Hypothalamus (tissue), 51 donors: Measurements from ENCODE around the gene ACTN3.
"Not testable (repeated sequence)": the region's sequence is repeated elsewhere in the genome, so short reads cannot be mapped to it uniquely, and the experiment has no call there.

Source experiments
- DNase-seq, 51 donors: peaks; one replicate each; lab custom pipeline; 2025; lab: John Stamatoyannopoulos, UW

Gene ACTN3

DNA sequence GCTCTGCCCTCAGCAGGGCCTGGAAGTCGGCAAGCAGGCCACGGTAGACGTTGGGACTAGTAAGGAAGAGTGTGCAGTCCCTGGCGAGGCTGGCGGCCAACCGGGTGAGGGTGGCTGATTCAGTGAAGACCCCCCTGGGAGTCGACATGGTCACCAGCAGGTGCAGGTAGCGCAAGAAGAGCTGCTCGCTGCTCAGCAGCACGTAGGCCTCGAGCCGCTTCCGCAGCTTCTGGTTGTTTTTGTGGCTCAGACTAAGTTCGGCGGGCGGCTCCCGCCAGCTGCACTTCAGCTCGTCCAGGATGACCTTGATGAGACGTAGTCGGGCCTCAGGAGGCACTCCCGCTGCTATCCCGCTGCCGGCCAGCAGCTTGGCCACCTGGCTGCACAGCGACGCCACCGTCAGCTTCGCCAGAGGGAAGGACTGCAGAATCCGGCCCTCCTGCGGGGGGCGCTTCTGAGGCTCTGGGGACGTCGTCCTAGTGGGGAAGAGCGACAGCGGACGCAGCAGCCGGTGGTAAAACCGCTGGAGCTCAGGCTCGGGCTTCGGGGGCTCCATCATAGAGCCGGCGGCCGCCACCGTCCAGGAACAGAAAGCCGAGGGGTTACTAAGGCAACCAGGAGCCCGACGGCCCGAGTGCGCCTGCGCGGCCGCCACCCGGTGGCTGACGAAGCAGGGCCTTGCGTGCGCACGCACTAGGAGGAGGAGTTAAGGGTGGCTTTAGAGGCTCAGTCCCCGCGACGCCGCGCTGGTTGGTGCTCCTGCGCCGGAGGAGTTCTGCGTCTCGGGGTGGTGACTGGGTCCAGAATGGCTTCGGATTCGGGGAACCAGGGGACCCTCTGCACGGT, 46.0 kb downstream of the ACTN3 start, which contains the start of the genes CCDC87 and CCS:
TSS of gene CCDC87 (minus strand) at position 607 of the 846 bp plus-strand sequence. CDS start at position 559, 48 bp downstream.
TSS of gene CCS (plus strand) at position 729 of the 846 bp plus-strand sequence. CDS start at position 806, 77 bp downstream.
- peak; percentile 62 to 98 (median 92) for DNase-seq

DNA sequence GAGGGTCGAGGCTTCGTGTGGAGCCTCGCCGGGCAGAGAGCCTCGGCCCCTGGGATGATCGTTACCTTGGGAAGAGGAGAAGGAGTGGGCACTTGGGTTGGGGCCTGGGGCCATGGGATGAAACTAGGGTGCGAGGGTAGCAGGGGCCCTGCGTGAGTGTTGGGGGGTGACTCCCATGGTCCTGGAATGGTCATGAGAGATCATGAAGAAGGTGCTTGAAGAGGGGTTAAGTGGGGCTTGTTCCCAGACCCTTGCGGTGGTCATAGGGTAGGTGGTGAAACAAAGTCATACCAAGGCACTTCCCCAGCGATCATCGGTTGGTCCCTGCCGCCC, 46.6 kb downstream of the ACTN3 start:
- no peak for DNase-seq

- DNase-seq = no peak
Measured at GRCh38 chr11:66593650-66594049, 46.9 kb downstream of the ACTN3 start.

DNA sequence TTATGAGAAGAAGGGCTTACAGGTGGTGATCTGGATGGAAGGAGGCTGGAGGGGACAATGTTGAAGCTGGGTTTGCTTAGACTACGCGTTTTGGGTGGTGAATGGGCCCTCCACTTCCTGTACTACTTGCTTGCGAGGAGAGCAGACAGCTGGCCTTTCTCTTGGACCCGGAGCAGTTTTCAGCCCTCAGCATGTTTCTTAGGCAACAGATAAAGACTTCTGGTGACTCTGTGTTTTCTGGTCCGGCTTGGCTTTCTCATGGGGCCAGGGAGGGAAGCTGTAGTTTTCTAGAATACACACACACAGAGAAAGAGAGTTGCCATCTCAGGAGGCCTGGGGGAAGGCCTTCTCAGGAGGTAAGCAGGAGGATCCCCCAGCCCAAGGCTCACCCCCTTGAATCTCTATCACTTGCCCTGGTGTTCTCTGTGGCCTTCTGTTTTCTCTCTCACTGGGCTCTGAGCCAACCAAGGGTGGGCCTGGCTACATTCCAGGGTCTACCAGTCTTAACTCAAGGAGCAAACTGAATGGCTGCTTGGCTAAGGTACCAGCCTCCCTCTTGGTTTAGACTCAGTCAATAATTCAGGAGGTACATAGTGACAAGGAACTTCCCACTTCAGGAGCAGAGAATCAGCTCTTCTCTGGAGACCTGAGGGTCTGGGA, 48.7 kb downstream of the ACTN3 start:
- DNase-seq = peak in 23 of 51 donors; percentile 3 to 47 (median 28)

GRCh38 chr11:66598993-66599392, 52.3 kb downstream of the ACTN3 start:
- DNase-seq = no peak

- no peak for DNase-seq
Measured at GRCh38 chr11:66600219-66600618, 53.5 kb downstream of the ACTN3 start.

DNA sequence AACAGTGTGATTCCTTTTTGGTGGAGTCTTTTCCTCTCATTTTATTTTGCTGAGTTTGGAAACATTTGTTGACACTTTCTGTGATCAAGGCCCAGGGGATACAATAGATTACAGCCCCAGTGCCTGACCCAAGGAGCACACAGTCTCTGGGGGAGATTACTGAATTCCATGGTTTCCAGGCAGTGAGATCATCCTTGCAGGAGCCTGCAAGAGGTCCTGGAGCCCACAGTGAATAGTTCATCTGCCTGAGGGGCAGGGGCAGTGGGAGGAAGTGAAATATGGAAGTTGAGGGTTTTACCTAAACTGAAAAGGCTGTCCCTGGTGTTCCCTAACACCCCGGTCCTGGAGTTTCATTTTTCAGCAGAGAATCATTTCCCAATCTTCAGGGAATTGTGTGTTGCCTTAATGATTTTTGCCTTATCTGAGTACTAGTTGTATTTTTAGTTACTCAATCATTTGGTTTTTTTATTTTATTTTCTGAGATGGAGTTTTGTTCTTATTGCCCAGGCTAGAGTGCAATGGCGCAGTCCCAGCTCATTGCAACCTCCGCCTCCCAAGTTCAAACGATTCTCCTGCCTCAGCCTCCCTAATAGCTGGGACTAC, 54.0 kb downstream of the ACTN3 start:
- no peak for DNase-seq

GRCh38 chr11:66603072-66603471, 56.4 kb downstream of the ACTN3 start:
- no peak for DNase-seq

GRCh38 chr11:66604155-66604554, 57.5 kb downstream of the ACTN3 start:
- no peak for DNase-seq

DNA sequence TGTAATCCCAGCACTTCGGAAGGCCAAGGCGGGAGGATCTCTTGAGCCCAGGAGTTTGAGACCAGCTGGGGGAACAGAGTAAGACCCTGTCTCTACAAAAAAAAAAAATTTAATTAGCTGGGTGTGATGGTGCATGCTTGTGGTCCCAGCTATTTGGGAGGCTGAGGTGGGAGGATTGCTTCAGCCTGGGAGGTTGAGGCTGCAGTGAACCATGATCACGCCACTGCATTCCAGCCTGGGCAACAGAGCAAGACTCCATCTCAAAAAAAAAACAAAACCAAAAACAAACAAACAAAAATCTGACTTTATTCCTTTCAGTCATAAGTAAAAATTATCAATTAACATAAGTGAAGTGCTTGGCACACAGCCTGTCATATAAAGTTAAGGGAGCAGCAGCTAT, 59.9 kb downstream of the ACTN3 start:
- DNase-seq = not testable (repeated sequence)

- DNase-seq = peak in 39 of 51 donors; percentile 6 to 84 (median 52)
Measured at GRCh38 chr11:66607126-66607834, 60.6 kb downstream of the ACTN3 start.

DNA sequence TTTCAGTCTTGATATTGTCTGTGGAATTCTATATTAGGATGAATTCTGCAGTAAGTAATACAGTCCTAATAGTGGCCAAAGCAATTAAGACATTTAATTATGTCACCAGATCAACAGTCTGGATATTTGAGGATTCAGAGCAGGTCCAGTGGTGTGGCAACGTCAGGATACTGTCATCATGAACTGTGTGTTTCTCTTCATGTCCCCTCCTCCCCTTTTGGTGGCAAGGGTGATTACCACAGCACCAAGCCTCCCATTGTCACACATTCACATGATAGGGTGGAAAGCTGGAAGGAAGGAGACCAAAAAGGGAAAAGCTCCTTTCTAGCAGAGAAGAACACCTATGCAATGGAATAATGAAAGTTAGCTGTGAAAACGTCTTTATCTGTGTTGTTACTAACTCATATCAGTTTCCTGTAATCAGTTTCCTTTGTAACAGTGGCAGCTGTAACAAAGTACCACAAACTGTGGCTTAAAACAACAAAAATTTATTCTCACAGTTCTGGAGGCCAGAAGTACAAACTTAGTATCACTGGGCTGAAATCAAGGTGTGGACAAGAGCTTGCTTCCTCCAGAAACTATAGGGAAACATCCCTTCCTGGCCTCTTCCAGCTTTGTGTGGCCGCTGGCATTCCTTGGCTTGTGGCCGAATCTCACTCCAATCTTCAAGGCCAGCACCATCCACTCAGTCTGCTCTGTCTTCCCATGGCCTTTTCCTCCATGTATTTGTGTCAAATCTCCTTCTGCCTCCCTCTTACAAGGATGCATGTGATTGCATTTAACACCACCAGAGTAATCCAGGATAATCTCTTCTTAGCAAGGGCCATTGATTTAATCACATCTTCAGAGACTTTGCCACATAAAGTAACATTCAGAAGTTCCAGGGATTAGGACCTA, 63.3 kb downstream of the ACTN3 start:
- no peak for DNase-seq

GRCh38 chr11:66612458-66612857, 65.8 kb downstream of the ACTN3 start:
- DNase-seq = no peak
